H1 (cell line): Measurements from ENCODE around the gene ARHGEF2. TPM values are rescaled to one million over a fixed set of nuclear protein-coding genes. Genes with fewer than 3 reads are reported as not detected.

Experiments
- CEBPB ChIP-seq: IDR thresholded peaks from 2 replicates; pipeline ENCODE4 v1.6.1; 2012; ENCODE audit warnings: low read depth, low read length
- E2F6 ChIP-seq: IDR thresholded peaks from 2 replicates; pipeline ENCODE4 v1.6.1; 2012; ENCODE audit warnings: inconsistent platforms
- FOSL1 ChIP-seq: IDR thresholded peaks from 2 replicates; pipeline ENCODE4 v1.6.1; 2011; ENCODE audit warnings: mild to moderate bottlenecking, low read depth, low read length, moderate library complexity; ENCODE audit not compliant: insufficient read depth
- GTF2F1 ChIP-seq: IDR thresholded peaks from 2 replicates; pipeline ENCODE4 v1.6.1; 2012; ENCODE audit warnings: low read depth, low read length, improper control_type of control experiment, borderline replicate concordance
- JUND ChIP-seq: IDR thresholded peaks from 2 replicates; pipeline ENCODE4 v1.6.1; 2011; ENCODE audit warnings: mild to moderate bottlenecking, improper control_type of control experiment, low read length
- MAX ChIP-seq: IDR thresholded peaks from 2 replicates; pipeline ENCODE4 v1.6.1; 2012; ENCODE audit warnings: inconsistent platforms
- PHF8 ChIP-seq: fragments of 200-600 bp; sonication (generic); conservative IDR thresholded peaks from 2 replicates; pipeline ENCODE4 v1.7.1; 2012; ENCODE audit warnings: low read depth, mild to moderate bottlenecking, inconsistent platforms, low read length, moderate library complexity
- polyA plus RNA-seq, 7 experiments: library from polyadenylated mRNA; depleted of rRNA in 3 of 7; stranded (reverse) in 5 of 7; unstranded in 2 of 7; fragments of >200 nt in 5 of 7; fragments of 200-250 nt in 2 of 7; gene quantifications; 1 replicate in 5 of 7; 2 replicates in 1 of 7; 4 replicates in 1 of 7; pipeline versions ENCODE4 v1.2.1 to v1.2.3, GENCODE V29; 2011 to 2013; ENCODE audit warnings: missing spikeins in 2 of 7, mixed read lengths in 2 of 7
- total RNA-seq: library from RNA; stranded (reverse); fragmentation: NEBNext Ultra II Directional; extraction: Animal tissue kit (Norgen Biotek cat#: 25700); gene quantifications from 2 replicates; pipeline ENCODE4 v1.2.1, GENCODE V29; 2021

Gene ARHGEF2
- total and polyA plus RNA-seq, 2 of the 8 experiments (the other 6 are each of a cell fraction or from before 2014, with no cell fraction given) = 42.7 to 80.5 TPM

GRCh38 chr1:155979597-155980343 lies 1.4 kb upstream of the ARHGEF2 start (continued):
- TF ChIP-seq MAX (no peak), FOSL1 (no peak), JUND (no peak), GTF2F1 (no peak), E2F6 (no peak), CEBPB (no peak), PHF8 (no peak)
